HepG2 (cell line): ENCODE data around the gene VDAC2. TPM values are rescaled to one million over a fixed set of nuclear protein-coding genes. Genes with fewer than 3 reads are reported as not detected.

Experiments used
- ATAC-seq: fragments of 200-7000 bp; cut with Tn5 transposase; 3 replicates; pipeline ENCODE4 v1.9.1; 2020; ENCODE audit warnings: mild to moderate bottlenecking, moderate library complexity
- BruUV-seq: library from RNA; stranded (reverse); fragments of 400-500 nt; replicated peaks from 2 replicates; lab custom pipeline; 2021; lab: Mats Ljungman, UMichigan
- CTCF ChIA-PET: fragments of 300-600 bp; formaldehyde crosslinking; extraction: SDS; loops from one replicate; lab custom pipeline; 2021; ENCODE audit warnings: low total read pairs, inconsistent platforms, low intra/inter-chr PET ratio; lab: Yijun Ruan, JAX
- POLR2A ChIA-PET: fragments of 350-600 bp; sonication (Branson Sonifier 250); formaldehyde crosslinking; loops from one replicate; lab custom pipeline; 2020; ENCODE audit warnings: antibody characterized with exemption, inconsistent platforms; lab: Yijun Ruan, JAX
- DNase-seq: peaks from one replicate; pipeline ENCODE4 v3.0.0-alpha.2; 2015; ENCODE audit warnings: low spot score
- FAIRE-seq: peaks from 3 replicates; lab custom pipeline; 2011; peaks lifted over from hg19 to GRCh38; lab: Jason Lieb, UNC
- H2AFZ ChIP-seq: one replicate; pipeline ENCODE4 v1.6.1; 2011; ENCODE audit warnings: low read length, inconsistent platforms
- H3K27ac ChIP-seq: fragments of 300-600 bp; 3 replicates; pipeline ENCODE4 v1.8.0; 2011; ENCODE audit warnings: mixed run types, mild to moderate bottlenecking, mixed read lengths, low read length, inconsistent platforms; ENCODE audit not compliant: insufficient read depth; ENCODE audit errors: extremely low read length
- H3K27me3 ChIP-seq, 2 experiments: fragments of 200-600 bp in 1 of 2; 2 replicates in 1 of 2; 3 replicates in 1 of 2; pipeline versions ENCODE4 v1.6.0 to v1.8.0; 2011; ENCODE audit warnings: low read length in 2 of 2, mild to moderate bottlenecking in 2 of 2, moderate library complexity in 2 of 2, inconsistent platforms in 1 of 2; ENCODE audit not compliant: insufficient read depth in 2 of 2, control insufficient read depth in 1 of 2
- H3K36me3 ChIP-seq, 2 experiments: fragments of 200-600 bp in 1 of 2; replicated peaks in 1 of 2; 2 replicates in 1 of 2; 3 replicates in 1 of 2; pipeline versions ENCODE4 v1.5.1 to v1.8.0; 2011; ENCODE audit warnings: low read length in 2 of 2, inconsistent platforms in 1 of 2; ENCODE audit not compliant: insufficient read depth in 2 of 2, control insufficient read depth in 1 of 2
- H3K4me1 ChIP-seq: 2 replicates; pipeline ENCODE4 v1.5.1; 2012; ENCODE audit warnings: low read length, inconsistent platforms; ENCODE audit not compliant: insufficient read depth
- H3K4me2 ChIP-seq: 2 replicates; pipeline ENCODE4 v1.6.0; 2011; ENCODE audit warnings: low read depth, low read length, inconsistent platforms
- H3K4me3 ChIP-seq, 3 experiments: fragments of 200-600 bp in 1 of 3; sonication (generic), shearing (Covaris generic) in 1 of 3; replicated peaks in 1 of 3; 2 replicates each; pipeline ENCODE4 v1.5.1; 2011 to 2016; ENCODE audit warnings: low read length in 3 of 3, inconsistent platforms in 2 of 3, low read depth in 2 of 3, mild to moderate bottlenecking in 2 of 3, control low read depth in 1 of 3, mixed read lengths in 1 of 3; ENCODE audit not compliant: insufficient read depth in 1 of 3
- H3K79me2 ChIP-seq: one replicate; pipeline ENCODE4 v1.6.1; 2011; ENCODE audit warnings: low read length, inconsistent platforms; ENCODE audit not compliant: insufficient read depth
- H3K9ac ChIP-seq: 2 replicates; pipeline ENCODE4 v1.6.0; 2011; ENCODE audit warnings: mild to moderate bottlenecking, low read depth, low read length, inconsistent platforms; ENCODE audit not compliant: insufficient read depth
- H3K9me3 ChIP-seq: 2 replicates; pipeline ENCODE4 v1.5.1; 2012; ENCODE audit warnings: mild to moderate bottlenecking, low read length
- H4K20me1 ChIP-seq: 2 replicates; pipeline ENCODE4 v1.6.0; 2011; ENCODE audit warnings: inconsistent platforms, mild to moderate bottlenecking, low read length, moderate library complexity; ENCODE audit not compliant: insufficient read depth
- ARID3A ChIP-seq: IDR thresholded peaks from 2 replicates; pipeline ENCODE4 v1.6.1; 2012; ENCODE audit warnings: low read depth, low read length, improper control_type of control experiment
- CSRNP1 ChIP-seq: sonication (generic); formaldehyde crosslinking; IDR thresholded peaks from 2 replicates; pipeline ENCODE4 v1.8.1; 2023; ENCODE audit warnings: mild to moderate bottlenecking, missing genetic modification reagents
- HDAC2 ChIP-seq: sonication (generic); formaldehyde crosslinking; IDR thresholded peaks from 2 replicates; pipeline ENCODE4 v1.4.0; 2020; ENCODE audit warnings: missing genetic modification reagents
- KDM3A ChIP-seq: IDR thresholded peaks from 2 replicates; pipeline ENCODE4 v1.6.1; 2018; ENCODE audit warnings: low read depth, missing compliant biosample characterization
- MBNL3 ChIP-seq: fragments of 250-450 bp; sonication (Bioruptor Pico); conservative IDR thresholded peaks from 2 replicates; pipeline ENCODE4 v1.8.0; 2022; ENCODE audit warnings: mild to moderate bottlenecking, inconsistent platforms
- MYC ChIP-seq: sonication (generic); formaldehyde crosslinking; IDR thresholded peaks from 2 replicates; pipeline ENCODE4 v1.9.0; 2021; ENCODE audit warnings: missing genetic modification reagents, borderline replicate concordance
- PREB ChIP-seq: sonication (generic); formaldehyde crosslinking; IDR thresholded peaks from 2 replicates; pipeline ENCODE4 v1.4.0; 2020; ENCODE audit warnings: missing genetic modification reagents
- RAD51 ChIP-seq: fragments of 450-650 bp; IDR thresholded peaks from 2 replicates; pipeline ENCODE4 v1.6.1; 2016; ENCODE audit warnings: borderline replicate concordance
- SATB2 ChIP-seq: sonication (generic); formaldehyde crosslinking; IDR thresholded peaks from 2 replicates; pipeline ENCODE4 v1.5.0; 2020; ENCODE audit warnings: missing genetic modification reagents
- ZNF558 ChIP-seq: sonication (generic); formaldehyde crosslinking; IDR thresholded peaks from 2 replicates; pipeline ENCODE4 v1.9.0; 2022; ENCODE audit warnings: mild to moderate bottlenecking, missing genetic modification reagents, borderline replicate concordance
- ZNF629 ChIP-seq: sonication (generic); formaldehyde crosslinking; conservative IDR thresholded peaks from 2 replicates; pipeline ENCODE4 v1.5.0; 2020; ENCODE audit warnings: missing genetic modification reagents
- ZNF687 ChIP-seq: sonication (generic); formaldehyde crosslinking; IDR thresholded peaks from 2 replicates; pipeline ENCODE4 v1.5.1; 2020; ENCODE audit warnings: mild to moderate bottlenecking, missing genetic modification reagents, moderate library complexity
- WGBS: methylation state at CpG from one replicate; pipeline ENCODE4 v1.1.6; 2017; ENCODE audit warnings: low lambda C conversion rate; 5-methylcytosine and 5-hydroxymethylcytosine counted together
- in situ Hi-C: cut with HindIII; loops from 2 replicates; pipeline ENCODE4 v1.10.0; 2017; ENCODE audit warnings: low pct_unique_long_range_greater_than_20kb; ENCODE audit not compliant: extremely low pct_ligation_motif_present
- intact Hi-C: fragments of 100-400 bp; cut with micrococcal nuclease; formaldehyde crosslinking; loops from one replicate; pipeline ENCODE4 v1.10.0; 2022; ENCODE audit not compliant: unreplicated experiment
- polyA plus RNA-seq, 8 experiments: library from polyadenylated mRNA; depleted of rRNA in 3 of 8; stranded (reverse) in 7 of 8; unstranded in 1 of 8; fragments of >200 nt; fragmentation: Illumina TruSeq in 4 of 8; extraction: Trizol in 4 of 8; gene quantifications; 2 replicates each; pipeline versions ENCODE4 v1.2.1 to v1.2.3, GENCODE V29; 2011 to 2016; ENCODE audit warnings: low read depth in 4 of 8, missing spikeins in 1 of 8, mixed read lengths in 1 of 8; ENCODE audit not compliant: insufficient read depth in 1 of 8
- total RNA-seq, 5 experiments: library from RNA; depleted of rRNA; stranded (reverse); fragments of >200 nt; fragmentation: Illumina TruSeq; extraction: Trizol; gene quantifications; 2 replicates each; pipeline ENCODE4 v1.2.3, GENCODE V29; 2016; ENCODE audit warnings: low read depth in 1 of 5

VDAC2 gene
- total and polyA plus RNA-seq, 2 of the 13 experiments (the other 11 are each of a cell fraction or from before 2014, with no cell fraction given) = 67.9 to 222 TPM

GRCh38 chr10:75235375-75236177, 25.0 kb downstream of the VDAC2 start, which contains the start of gene COMTD1:
COMTD1 (minus strand) TSS chr10:75235957; CDS start chr10:75235928, 29 bp downstream.
- BruUV-seq = TSS peak; percentile 33
- TF ChIP-seq MYC (CRISPR knock-in tag) (peak; percentile 94), KDM3A (CRISPR knock-in tag) (peak; percentile 92), SATB2 (CRISPR knock-in tag) (no peak; the same call in 1 of the 2 replicates), ZNF687 (CRISPR knock-in tag) (peak; percentile 95), ZNF629 (CRISPR knock-in tag) (no peak), CSRNP1 (CRISPR knock-in tag) (peak; percentile 15), ZNF558 (CRISPR knock-in tag) (peak; percentile 85; the same call in 1 of the 2 replicates), HDAC2 (CRISPR knock-in tag) (peak; percentile 41; the same call in 1 of the 2 replicates), MBNL3 (no peak), PREB (CRISPR knock-in tag) (no peak), RAD51 (peak; percentile 64), ARID3A (no peak)

More at GRCh38 chr10:75235375-75236177, 25.0 kb downstream of the VDAC2 start, which contains the start of gene COMTD1:
- H3K9ac ChIP-seq = peak within 1 kb of the TSS; percentile 74
- peak; percentile 75 for ATAC-seq
- H3K9me3 ChIP-seq = no peaks in the 10 kb centered on the region
- POLR2A ChIA-PET = interaction anchor here (1.0 to 2.5 kb wide), 4 partner anchors 10 to 166 kb away, joined by 3 to 9 read pairs (median 5); partner anchors contain the start of genes VDAC2 and ZNF503
- H2AFZ ChIP-seq = no peak within 1 kb of the TSS
- intact Hi-C loops (no loop called here), in situ Hi-C loops (loop anchor here (10.0 kb wide), 1 partner anchor 991 kb away; no protein-coding TSS in a partner anchor)
- peaks cover 2% of the 10 kb centered on the region for H3K79me2 ChIP-seq
- no peak for FAIRE-seq
- H3K4me2 ChIP-seq = peak within 1 kb of the TSS; percentile 85
- peaks cover 52% of the 10 kb centered on the region for H3K4me1 ChIP-seq
- peaks cover 9 to 24% of the 10 kb centered on the region in 2 experiments; a peak in 4 of 5 replicates for H3K36me3 ChIP-seq
- peak within 1 kb of the TSS; percentile 65 for H3K27ac ChIP-seq
- peaks cover 0 to 1% of the 10 kb centered on the region in 2 experiments; a peak in 1 of 5 replicates for H3K27me3 ChIP-seq
- no peaks in the 10 kb centered on the region for H4K20me1 ChIP-seq
- CTCF ChIA-PET = interaction anchor here (0.8 to 2.7 kb wide), 5 partner anchors 48 to 991 kb away, joined by 3 to 34 read pairs (median 4); a partner anchor contains a TSS
- 2% methylated on average over 21 of the region's 76 CpGs for WGBS
- peak; percentile 87 for DNase-seq
- H3K4me3 ChIP-seq = peak within 1 kb of the TSS; percentile 43 to 76 (median 74); a peak in 5 of 6 replicates
